HG03108 (cell line): Measurements from ENCODE around the gene CCDC57.
A peak's percentile ranks its signal among the peaks of the same experiment; 100 is the strongest.
"Not testable (repeated sequence)": the region's sequence is repeated elsewhere in the genome, so short reads cannot be mapped to it uniquely, and the experiment has no call there.

Experiments
- ATAC-seq: cut with Tn5 transposase; IDR thresholded peaks from one replicate; pipeline ENCODE4 v1.9.1; 2021; ENCODE audit warnings: moderate library complexity; ENCODE audit not compliant: unreplicated experiment

CCDC57 gene

GRCh38 chr17:82225368-82226029, 12.9 kb upstream of the CCDC57 start:
- no peak for ATAC-seq

GRCh38 chr17:82224666-82225065, 12.0 kb upstream of the CCDC57 start:
- no peak for ATAC-seq

- ATAC-seq = no peak
Measured at GRCh38 chr17:82223517-82223916, 10.9 kb upstream of the CCDC57 start.

- no peak for ATAC-seq
Measured at GRCh38 chr17:82222816-82223215, 10.2 kb upstream of the CCDC57 start.

- ATAC-seq = no peak
Measured at GRCh38 chr17:82221341-82221902, 8.8 kb upstream of the CCDC57 start.

- ATAC-seq = no peak
Measured at GRCh38 chr17:82219753-82220709, 7.4 kb upstream of the CCDC57 start.

GRCh38 chr17:82219083-82219482, 6.4 kb upstream of the CCDC57 start:
- ATAC-seq = no peak

GRCh38 chr17:82218349-82219075, 5.9 kb upstream of the CCDC57 start:
- no peak for ATAC-seq

- ATAC-seq = no peak
Measured at GRCh38 chr17:82217530-82218204, 5.0 kb upstream of the CCDC57 start.

GRCh38 chr17:82217120-82217529, 4.5 kb upstream of the CCDC57 start:
- ATAC-seq = peak; percentile 2

GRCh38 chr17:82216301-82217119, 3.9 kb upstream of the CCDC57 start:
- peak; percentile 47 for ATAC-seq

GRCh38 chr17:82215972-82216300, 3.3 kb upstream of the CCDC57 start:
- ATAC-seq = no peak

GRCh38 chr17:82215095-82215971, 2.7 kb upstream of the CCDC57 start:
- ATAC-seq = no peak

GRCh38 chr17:82214012-82214628, 1.5 kb upstream of the CCDC57 start:
- no peak for ATAC-seq

GRCh38 chr17:82213251-82214011, 789 bp upstream of the CCDC57 start:
- no peak for ATAC-seq

GRCh38 chr17:82210655-82211054, 2.0 kb downstream of the CCDC57 start:
- ATAC-seq = not testable (repeated sequence)

GRCh38 chr17:82205720-82206508, 6.7 kb downstream of the CCDC57 start:
- ATAC-seq = no peak
